Suprapubic skin (tissue), 4 donors: Measurements from ENCODE around the gene CAMK2A. TPM values are rescaled to one million over a fixed set of nuclear protein-coding genes. Genes with fewer than 3 reads are reported as not detected.

Source experiments
- DNase-seq, 2 donors: peaks; one replicate each; pipeline ENCODE4 v3.0.0-alpha.2; 2019; ENCODE audit warnings: low spot score in 2 of 2
- H3K27ac ChIP-seq: fragments of 200-600 bp; sonication (generic); one replicate; pipeline ENCODE4 v1.5.1; 2019
- H3K27me3 ChIP-seq: fragments of 200-600 bp; sonication (generic); one replicate; pipeline ENCODE4 v1.5.1; 2019
- H3K36me3 ChIP-seq: fragments of 200-600 bp; sonication (generic); one replicate; pipeline ENCODE4 v1.5.1; 2019
- H3K4me1 ChIP-seq: fragments of 200-600 bp; sonication (generic); one replicate; pipeline ENCODE4 v1.5.1; 2019
- H3K4me3 ChIP-seq: fragments of 200-600 bp; sonication (generic); one replicate; pipeline ENCODE4 v1.5.1; 2019; ENCODE audit warnings: mild to moderate bottlenecking
- H3K9me3 ChIP-seq: fragments of 200-600 bp; sonication (generic); one replicate; pipeline ENCODE4 v1.5.1; 2019
- CTCF ChIP-seq, 2 donors: fragments of 200-600 bp in 1 of 2; fragments of 450-650 bp in 1 of 2; sonication (generic) in 1 of 2; IDR thresholded peaks; one replicate each; pipeline ENCODE4 v1.5.1; 2016 to 2019; ENCODE audit warnings: antibody characterized with exemption in 2 of 2, mild to moderate bottlenecking in 1 of 2, moderate library complexity in 1 of 2
- EP300 ChIP-seq: sonication (generic); formaldehyde crosslinking; IDR thresholded peaks from one replicate; pipeline ENCODE4 v1.6.1; 2017; ENCODE audit warnings: antibody characterized with exemption
- POLR2A ChIP-seq, 2 donors: fragments of 450-650 bp; IDR thresholded peaks; one replicate each; pipeline ENCODE4 v1.6.1; 2017; ENCODE audit warnings: antibody characterized with exemption in 2 of 2, mild to moderate bottlenecking in 2 of 2, moderate library complexity in 2 of 2
- POLR2AphosphoS5 ChIP-seq, 3 donors: sonication (generic); formaldehyde crosslinking; IDR thresholded peaks; one replicate each; pipeline ENCODE4 v1.6.1; 2017; ENCODE audit warnings: antibody characterized with exemption in 3 of 3
- WGBS: methylation state at CpG from one replicate; pipeline ENCODE4 v1.1.5; 2018; 5-methylcytosine and 5-hydroxymethylcytosine counted together
- total RNA-seq, 4 donors: library from RNA; depleted of rRNA; stranded (reverse); fragments of >200 nt; gene quantifications; one replicate each; pipeline ENCODE4 v1.1.0, GENCODE V29; 2016

Gene CAMK2A
- total RNA-seq, 4 donors from 2014 or later: 0.26 to 0.64 TPM; not detected in 2

- H3K4me3 ChIP-seq: no peak overlapping the region
- no peak for DNase-seq
- no peaks in the 10 kb centered on the region for H3K36me3 ChIP-seq
- no peak for TF ChIP-seq CTCF (IDR thresholded peaks at IDR 0.05)
- TF ChIP-seq POLR2A (IDR thresholded peaks at IDR 0.05): no peak
- no peak for TF ChIP-seq POLR2AphosphoS5 (IDR thresholded peaks at IDR 0.05)
- no peak for TF ChIP-seq EP300
- 62% methylated on average over 7 of the region's 7 CpGs for WGBS
- no peaks in the 10 kb centered on the region for H3K9me3 ChIP-seq
- no peaks in the 10 kb centered on the region for H3K27me3 ChIP-seq
- no peak overlapping the region for H3K27ac ChIP-seq
- peaks cover 11% of the 10 kb centered on the region for H3K4me1 ChIP-seq
These were observed 45.4 kb downstream of the CAMK2A start for GRCh38 chr5:150244209-150244608.

- H3K36me3 ChIP-seq: no peaks in the 10 kb centered on the region
- H3K4me1 ChIP-seq: peaks cover 11% of the 10 kb centered on the region
- 76% methylated on average over 4 of the region's 4 CpGs for WGBS
- DNase-seq: no peak
- no peak overlapping the region for H3K4me3 ChIP-seq
- H3K27ac ChIP-seq: no peak overlapping the region
- TF ChIP-seq POLR2AphosphoS5 (IDR thresholded peaks at IDR 0.05) (no peak), POLR2A (IDR thresholded peaks at IDR 0.05) (no peak), EP300 (no peak), CTCF (IDR thresholded peaks at IDR 0.05) (no peak)
- no peaks in the 10 kb centered on the region for H3K27me3 ChIP-seq
- H3K9me3 ChIP-seq: no peaks in the 10 kb centered on the region
These were observed 46.0 kb downstream of the CAMK2A start for GRCh38 chr5:150243590-150243989.

GRCh38 chr5:150242251-150242894 is 47.2 kb downstream of the CAMK2A start:
- WGBS: 92% methylated on average over 11 of the region's 11 CpGs
- Histone ChIP-seq H3K4me3 (no peak overlapping the region), H3K27me3 (no peaks in the 10 kb centered on the region), H3K4me1 (peaks cover 11% of the 10 kb centered on the region), H3K9me3 (no peaks in the 10 kb centered on the region), H3K27ac (no peak overlapping the region), H3K36me3 (no peaks in the 10 kb centered on the region)
- no peak for TF ChIP-seq EP300
- TF ChIP-seq POLR2AphosphoS5 (IDR thresholded peaks at IDR 0.05): no peak
- no peak for TF ChIP-seq POLR2A (IDR thresholded peaks at IDR 0.05)
- TF ChIP-seq CTCF (IDR thresholded peaks at IDR 0.05): no peak
- DNase-seq: no peak

GRCh38 chr5:150241298-150242160 is 48.0 kb downstream of the CAMK2A start:
- DNase-seq: no peak

More at GRCh38 chr5:150241298-150242160, 48.0 kb downstream of the CAMK2A start:
- H3K9me3 ChIP-seq: no peaks in the 10 kb centered on the region
- 80% methylated on average over 14 of the region's 14 CpGs for WGBS
- H3K4me3 ChIP-seq: no peak overlapping the region
- peaks cover 11% of the 10 kb centered on the region for H3K4me1 ChIP-seq
- H3K27ac ChIP-seq: no peak overlapping the region
- no peak for TF ChIP-seq POLR2A (IDR thresholded peaks at IDR 0.05)
- no peak for TF ChIP-seq EP300
- no peak for TF ChIP-seq CTCF (IDR thresholded peaks at IDR 0.05)
- no peaks in the 10 kb centered on the region for H3K27me3 ChIP-seq
- H3K36me3 ChIP-seq: no peaks in the 10 kb centered on the region
